ENCODE data around the gene USP5. TPM values are rescaled to one million over a fixed set of nuclear protein-coding genes. Genes with fewer than 3 reads are reported as not detected.
A peak's percentile ranks its signal among the peaks of the same experiment; 100 is the strongest.

Gene USP5
- total RNA-seq, 1 experiment from 2014 or later: 230 TPM

GRCh38 chr12:6850796-6851152 lies 1.2 kb upstream of the USP5 start:
- Histone ChIP-seq H3K27me3 (replicated peaks; ENCODE audit: control insufficient read depth, insufficient read depth, low read length) (no peaks in the 10 kb centered on the region), H3K9me3 (no peaks in the 10 kb centered on the region), H3K4me3 (ENCODE audit: low read depth, low read length) (peak overlapping the region; percentile 41), H3K36me3 (ENCODE audit: control insufficient read depth, insufficient read depth, low read length) (peaks cover 7% of the 10 kb centered on the region; the same call in 1 of the 2 replicates), H3K4me1 (peaks cover 13% of the 10 kb centered on the region)
- no peaks in the 10 kb centered on the region for H3K9me3 Mint-ChIP-seq (ENCODE audit: unreplicated experiment)
- peak overlapping the region; percentile 94 for H3K4me3 Mint-ChIP-seq (ENCODE audit: unreplicated experiment)
- H3K36me3 Mint-ChIP-seq (ENCODE audit: insufficient read depth, unreplicated experiment): peaks cover 74% of the 10 kb centered on the region
- intact Hi-C loops (cut with micrococcal nuclease; ENCODE audit: unreplicated experiment): loop anchor here (1.0 kb wide), 3 partner anchors 15 to 161 kb away; partner anchors contain the start of gene ZNF384
- no peak for TF ChIP-seq CTCF (IDR thresholded peaks at IDR 0.05; ENCODE audit: insufficient read depth in 1 of 2, low read depth in 1 of 2, low read length in 1 of 2, severe bottlenecking in 1 of 2, unreplicated experiment in 1 of 2)
- peaks cover 19% of the 10 kb centered on the region for H3K4me1 Mint-ChIP-seq (ENCODE audit: low read depth, unreplicated experiment)
- POLR2A ChIA-PET: interaction anchor here (1.0 to 4.1 kb wide), 19 partner anchors 9 to 317 kb away, joined by 3 to 102 read pairs (median 15); partner anchors contain the start of genes C12orf57, COPS7A, GAPDH and GNB3
- H3K27me3 Mint-ChIP-seq (ENCODE audit: insufficient read depth, unreplicated experiment): no peaks in the 10 kb centered on the region
- BruUV-seq (replicated peaks): TSS peak; percentile 71
- CTCF ChIA-PET: interaction anchor here (1.5 to 5.2 kb wide), 9 partner anchors 14 to 161 kb away, joined by 3 to 65 read pairs (median 19); partner anchors contain the start of genes MLF2, P3H3, PTMS and SPSB2
- H3K27ac Mint-ChIP-seq (ENCODE audit: unreplicated experiment): peak overlapping the region; percentile 95
- peak; percentile 90 to 94 for DNase-seq

- intact Hi-C loops (cut with micrococcal nuclease; ENCODE audit: unreplicated experiment): loop anchor here (1.0 kb wide), 3 partner anchors 16 to 162 kb away; partner anchors contain the start of gene ZNF384
Measured at GRCh38 chr12:6851153-6851920, 613 bp upstream of the USP5 start, which contains the start of gene CDCA3. Gene CDCA3 (minus strand): TSS chr12:6851286. CDS start chr12:6850952, 334 bp downstream.

More at GRCh38 chr12:6851153-6851920, 613 bp upstream of the USP5 start, which contains the start of gene CDCA3:
- Mint-ChIP-seq H3K27ac (ENCODE audit: unreplicated experiment) (peak within 1 kb of the TSS; percentile 95), H3K4me1 (ENCODE audit: low read depth, unreplicated experiment) (peaks cover 19% of the 10 kb centered on the region), H3K9me3 (ENCODE audit: unreplicated experiment) (no peaks in the 10 kb centered on the region), H3K36me3 (ENCODE audit: insufficient read depth, unreplicated experiment) (peaks cover 73% of the 10 kb centered on the region), H3K27me3 (ENCODE audit: insufficient read depth, unreplicated experiment) (no peaks in the 10 kb centered on the region), H3K4me3 (ENCODE audit: unreplicated experiment) (peak within 1 kb of the TSS; percentile 94)
- Histone ChIP-seq H3K9me3 (no peaks in the 10 kb centered on the region), H3K4me1 (peaks cover 13% of the 10 kb centered on the region), H3K27me3 (replicated peaks; ENCODE audit: control insufficient read depth, insufficient read depth, low read length) (no peaks in the 10 kb centered on the region), H3K36me3 (ENCODE audit: control insufficient read depth, insufficient read depth, low read length) (peaks cover 7% of the 10 kb centered on the region; the same call in 1 of the 2 replicates), H3K4me3 (ENCODE audit: low read depth, low read length) (peak within 1 kb of the TSS; percentile 69)
- BruUV-seq (replicated peaks): no TSS peak
- CTCF ChIA-PET: interaction anchor here (0.6 to 5.2 kb wide), 18 partner anchors 10 to 314 kb away, joined by 3 to 65 read pairs (median 8); partner anchors contain the start of genes C12orf57, MLF2, P3H3 and PTMS
- POLR2A ChIA-PET: interaction anchor here (0.5 to 4.1 kb wide), 23 partner anchors 9 to 317 kb away, joined by 3 to 102 read pairs (median 9); partner anchors contain the start of genes C12orf57, COPS7A, GAPDH and GNB3
- no peak for TF ChIP-seq CTCF (IDR thresholded peaks at IDR 0.05; ENCODE audit: insufficient read depth in 1 of 2, low read depth in 1 of 2, low read length in 1 of 2, severe bottlenecking in 1 of 2, unreplicated experiment in 1 of 2)
- DNase-seq: peak; percentile 99 to 100

All from Caco-2 (cell line).